Ovary (tissue), 9 donors: ENCODE data around the gene TRAPPC8. TPM values are rescaled to one million over a fixed set of nuclear protein-coding genes. Genes with fewer than 3 reads are reported as not detected.

Source experiments
- DNase-seq, 5 donors: peaks; one replicate each; pipeline ENCODE4 v3.0.0-alpha.2; 2019 to 2020
- H3K27ac ChIP-seq, 2 donors: fragments of 200-600 bp; one replicate each; pipeline versions ENCODE4 v1.5.1 to v1.8.0; 2019 to 2022
- H3K27me3 ChIP-seq: fragments of 200-600 bp; one replicate; pipeline ENCODE4 v1.8.0; 2022
- H3K36me3 ChIP-seq: fragments of 200-600 bp; sonication (generic); one replicate; pipeline ENCODE4 v1.5.1; 2019
- H3K4me1 ChIP-seq: one replicate; pipeline ENCODE4 v1.8.1; 2013; ENCODE audit warnings: mild to moderate bottlenecking, moderate library complexity; ENCODE audit not compliant: insufficient read depth
- H3K4me3 ChIP-seq: fragments of 200-600 bp; sonication (generic); one replicate; pipeline ENCODE4 v1.5.1; 2017
- H3K9me3 ChIP-seq, 2 donors: fragments of 200-600 bp in 1 of 2; sonication (generic) in 1 of 2; one replicate each; pipeline versions ENCODE4 v1.5.1 to v1.8.1; 2013 to 2019; ENCODE audit warnings: mild to moderate bottlenecking in 1 of 2, moderate library complexity in 1 of 2
- CTCF ChIP-seq, 3 donors: fragments of 450-650 bp in 2 of 3; fragments of 200-600 bp in 1 of 3; IDR thresholded peaks; one replicate each; pipeline versions ENCODE4 v1.5.1 to v1.8.0; 2016 to 2022; ENCODE audit warnings: antibody characterized with exemption in 3 of 3, mild to moderate bottlenecking in 1 of 3
- EP300 ChIP-seq: sonication (generic); formaldehyde crosslinking; IDR thresholded peaks from one replicate; pipeline ENCODE4 v1.6.1; 2017; ENCODE audit warnings: antibody characterized with exemption
- POLR2A ChIP-seq: fragments of 450-650 bp; IDR thresholded peaks from one replicate; pipeline ENCODE4 v1.6.1; 2017; ENCODE audit warnings: antibody characterized with exemption, mild to moderate bottlenecking, moderate library complexity
- WGBS, 3 donors: extraction: QIAGEN DNeasy Blood & Tissue Kit in 1 of 3; methylation state at CpG; one replicate each; pipeline versions ENCODE4 v1.1.5 to v1.1.7; 2013 to 2017; 5-methylcytosine and 5-hydroxymethylcytosine counted together
- intact Hi-C, 4 donors: fragments of 100-400 bp; cut with DNase I; formaldehyde crosslinking; loops; one replicate each; pipeline versions ENCODE4 v1.11.0 to v1.15.1; 2022 to 2023
- polyA plus RNA-seq, 2 donors: library from polyadenylated mRNA; stranded (reverse); fragments of 200-250 nt in 1 of 2; fragments of 350-450 nt in 1 of 2; fragmentation: Illumina TruSeq in 1 of 2; extraction: RNeasy Lipid Tissue Mini Kit (QIAGEN cat#74804) in 1 of 2; gene quantifications; one replicate each; pipeline ENCODE4 v1.2.3, GENCODE V29; 2013 to 2014
- small RNA-seq: library from RNA; depleted of rRNA; stranded (forward); fragments of <200 nt; gene quantifications from one replicate; pipeline ENCODE3, GENCODE V24; 2016
- total RNA-seq, 7 donors: library from RNA; depleted of rRNA in 2 of 7; stranded (reverse); fragments of >200 nt in 2 of 7; fragmentation: NEBNext Ultra II Directional in 3 of 7; extraction: Animal tissue kit (Norgen Biotek cat#: 25700) in 3 of 7; gene quantifications; one replicate each; pipeline versions ENCODE4 v1.1.0 to v1.2.4, GENCODE V29; 2016 to 2023
- donor health status: DM: no; HTN: no; CAD: no; lungs with moderate emphysema.
- donor health status: DM: no; HTN: no; CAD: no.
- donor health status: Bipolar disorder and iron deficiency.
- donor health status: DM: yes; HTN: yes; CAD: no.
- donor health status: DM: no; HTN: no; CAD: no.
- donor health status: DM: yes; HTN: yes; CAD: no.

Gene TRAPPC8
- total and polyA plus RNA-seq, 9 donors, result 15.5 to 47.1 (median 31.1) TPM

GRCh38 chr18:31789409-31789808 lies 153.5 kb downstream of the TRAPPC8 start:
- no peak overlapping the region for H3K4me3 ChIP-seq
- H3K4me1 ChIP-seq, result no peaks in the 10 kb centered on the region
- no peak overlapping the region for H3K27ac ChIP-seq
- WGBS, 3 donors, result 72 to 79% (median 79%) methylated on average over 10 of the region's 10 CpGs
- intact Hi-C loops, result no loop called here
- H3K36me3 ChIP-seq, result no peaks in the 10 kb centered on the region
- no peaks in the 10 kb centered on the region for H3K27me3 ChIP-seq
- no peak for DNase-seq
- no peaks in the 10 kb centered on the region for H3K9me3 ChIP-seq
- TF ChIP-seq EP300 (no peak), CTCF (IDR thresholded peaks at IDR 0.05) (no peak), POLR2A (no peak)

GRCh38 chr18:31783059-31783458 lies 159.9 kb downstream of the TRAPPC8 start:
- Histone ChIP-seq H3K27me3 (no peaks in the 10 kb centered on the region), H3K4me1 (no peaks in the 10 kb centered on the region), H3K9me3 (no peaks in the 10 kb centered on the region), H3K4me3 (no peak overlapping the region), H3K27ac (no peak overlapping the region), H3K36me3 (no peaks in the 10 kb centered on the region)
- intact Hi-C loops, result no loop called here
- WGBS, 3 donors, result 83 to 87% (median 85%) methylated on average over 3 of the region's 3 CpGs
- TF ChIP-seq POLR2A (no peak), EP300 (no peak), CTCF (IDR thresholded peaks at IDR 0.05) (no peak)
- DNase-seq, result no peak

Small RNAs within 50 kb of the gene (small RNA-seq; reads per million reads assigned to genes)
- gene RNU6-1050P, result not detected

Other genes with a start within 250 kb of the TRAPPC8 start
- gene SLC25A52, start 182.2 kb downstream of the TRAPPC8 start, total RNA-seq, result not detected
- not detected for gene SLC25A52, start 182.2 kb downstream of the TRAPPC8 start, polyA plus RNA-seq
- gene RNF125, start 75.7 kb upstream of the TRAPPC8 start, total RNA-seq, result 1 to 10 TPM in 6 of 7 donors, under 1 TPM in 1; 0.86 to 4.9 (median 1.9) TPM
- gene RNF125, start 75.7 kb upstream of the TRAPPC8 start, polyA plus RNA-seq, result 1 to 10 TPM; 1.7 to 9.3 TPM
- gene RNF138, start 148.7 kb upstream of the TRAPPC8 start, total RNA-seq, result 10 to 100 TPM; 20.9 to 41.9 (median 26.0) TPM
- gene RNF138, start 148.7 kb upstream of the TRAPPC8 start, polyA plus RNA-seq, result 10 to 100 TPM; 10.2 to 21.9 TPM
- gene MEP1B, start 246.9 kb upstream of the TRAPPC8 start, total RNA-seq, result under 1 TPM in 2 of 7 donors, not detected in 5; 0.10 to 0.72 TPM
- under 1 TPM in 1 of 2 donors, not detected in 1; 0.10 TPM for gene MEP1B, start 246.9 kb upstream of the TRAPPC8 start, polyA plus RNA-seq